NCI-H2107 treated with DMSO at 0.1 percent for 48 hours (cell line): Measurements from ENCODE around the gene PSD4.

Experiments used
- DNase-seq: peaks from one replicate; lab custom pipeline; 2025; ENCODE audit not compliant: unreplicated experiment; lab: John Stamatoyannopoulos, UW

The PSD4 gene

GRCh38 chr2:113258471-113259147, 84.8 kb downstream of the PSD4 start:
- DNase-seq, result no peak
